ENCODE data around the gene NOMO2. TPM values are rescaled to one million over a fixed set of nuclear protein-coding genes. Genes with fewer than 3 reads are reported as not detected.
"Not testable (repeated sequence)": the region's sequence is repeated elsewhere in the genome, so short reads cannot be mapped to it uniquely, and the experiment has no call there.

Gene NOMO2
- total RNA-seq, 5 donors from 2014 or later (not counting 1 experiment from before 2014, with no cell fraction given), result 47.1 to 96.3 (median 83.5) TPM

- H3K36me3 Mint-ChIP-seq; H3K36me3 ChIP-seq (ENCODE audit: control insufficient read depth in 2 of 2, extremely low read depth in 1 of 2, insufficient read depth in 1 of 2, low read length in 1 of 2); H3K9me3 ChIP-seq; H3K4me3 Mint-ChIP-seq; H3K4me3 ChIP-seq (ENCODE audit: control insufficient read depth in 1 of 2, extremely low read depth in 1 of 2, low read length in 1 of 2); ATAC-seq (replicated peaks in 1 of 4); H3K9me3 Mint-ChIP-seq; H3K27ac Mint-ChIP-seq; H3K27me3 ChIP-seq (replicated peaks in 1 of 2; ENCODE audit: control insufficient read depth in 2 of 2, extremely low read depth in 1 of 2, insufficient read depth in 2 of 2, low read length in 1 of 2); H3K27ac ChIP-seq (ENCODE audit: low read length); POLR2A ChIA-PET; H3K4me1 ChIP-seq (ENCODE audit: control insufficient read depth in 1 of 2, extremely low read depth in 1 of 2, insufficient read depth in 2 of 2, low read length in 2 of 2); DNase-seq; H3K4me1 Mint-ChIP-seq; H3K27me3 Mint-ChIP-seq: not testable (repeated sequence)
- CTCF ChIA-PET, result interaction anchor here in 1 of 2 donors (0.6 kb wide), 1 partner anchor 336 kb away, joined by 4 read pairs; no protein-coding TSS in a partner anchor
- WGBS (ENCODE audit: insufficient coverage), result no CpG with 5 or more reads among the region's 2 CpGs
Measured at GRCh38 chr16:18575945-18576344, 14.0 kb upstream of the NOMO2 start.

DNA sequence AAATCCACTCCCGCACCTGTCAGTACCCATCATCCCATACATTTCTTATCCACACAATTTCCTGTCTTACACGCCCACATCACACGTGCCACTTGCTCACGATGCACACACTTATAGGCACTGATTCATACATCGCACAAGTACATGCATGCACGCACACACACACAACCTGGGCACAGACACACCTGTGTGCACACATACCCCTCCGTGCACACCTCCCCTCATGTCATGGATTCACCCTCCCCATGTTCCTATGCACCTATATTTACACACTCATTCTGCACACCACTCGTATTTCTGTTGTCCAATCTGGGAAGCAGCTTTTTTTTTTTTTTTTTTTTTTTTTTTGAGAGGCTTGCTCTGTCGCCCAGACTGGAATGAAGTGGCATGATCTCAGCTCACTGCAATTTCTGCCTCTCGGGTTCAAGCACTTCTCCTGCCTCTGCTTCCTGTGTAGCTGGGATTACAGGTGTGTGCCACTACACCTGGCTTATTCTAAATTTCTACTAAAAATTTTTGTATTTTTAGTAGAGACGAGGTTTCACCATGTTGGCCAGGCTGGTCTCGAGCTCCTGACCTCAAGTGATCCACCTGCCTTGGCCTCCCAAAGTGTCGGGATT lies 13.5 kb upstream of the NOMO2 start:
- H3K4me1 Mint-ChIP-seq; H3K27me3 ChIP-seq (replicated peaks in 1 of 2; ENCODE audit: control insufficient read depth in 2 of 2, extremely low read depth in 1 of 2, insufficient read depth in 2 of 2, low read length in 1 of 2); H3K27me3 Mint-ChIP-seq; POLR2A ChIA-PET; H3K4me3 Mint-ChIP-seq; H3K36me3 Mint-ChIP-seq; H3K9me3 Mint-ChIP-seq; DNase-seq; H3K9me3 ChIP-seq; H3K27ac Mint-ChIP-seq; H3K36me3 ChIP-seq (ENCODE audit: control insufficient read depth in 2 of 2, extremely low read depth in 1 of 2, insufficient read depth in 1 of 2, low read length in 1 of 2); ATAC-seq (replicated peaks in 1 of 4); H3K4me1 ChIP-seq (ENCODE audit: control insufficient read depth in 1 of 2, extremely low read depth in 1 of 2, insufficient read depth in 2 of 2, low read length in 2 of 2); H3K4me3 ChIP-seq (ENCODE audit: control insufficient read depth in 1 of 2, extremely low read depth in 1 of 2, low read length in 1 of 2); H3K27ac ChIP-seq (ENCODE audit: low read length): not testable (repeated sequence)
- 70% methylated on average over 3 of the region's 13 CpGs for WGBS (ENCODE audit: insufficient coverage)
- CTCF ChIA-PET, result interaction anchor here in 1 of 2 donors (0.6 kb wide), 1 partner anchor 336 kb away, joined by 4 read pairs; no protein-coding TSS in a partner anchor

- H3K4me1 ChIP-seq (ENCODE audit: control insufficient read depth in 1 of 2, extremely low read depth in 1 of 2, insufficient read depth in 2 of 2, low read length in 2 of 2); H3K27me3 Mint-ChIP-seq; ATAC-seq (replicated peaks in 1 of 4); H3K4me3 ChIP-seq (ENCODE audit: control insufficient read depth in 1 of 2, extremely low read depth in 1 of 2, low read length in 1 of 2); H3K36me3 ChIP-seq (ENCODE audit: control insufficient read depth in 2 of 2, extremely low read depth in 1 of 2, insufficient read depth in 1 of 2, low read length in 1 of 2); H3K4me1 Mint-ChIP-seq; H3K36me3 Mint-ChIP-seq; H3K4me3 Mint-ChIP-seq; H3K9me3 Mint-ChIP-seq; H3K9me3 ChIP-seq; H3K27me3 ChIP-seq (replicated peaks in 1 of 2; ENCODE audit: control insufficient read depth in 2 of 2, extremely low read depth in 1 of 2, insufficient read depth in 2 of 2, low read length in 1 of 2); POLR2A ChIA-PET; H3K27ac Mint-ChIP-seq; CTCF ChIA-PET; H3K27ac ChIP-seq (ENCODE audit: low read length); DNase-seq: not testable (repeated sequence)
- WGBS (ENCODE audit: insufficient coverage), result no CpG with 5 or more reads among the region's 7 CpGs
Measured at GRCh38 chr16:18573887-18574286, 12.0 kb upstream of the NOMO2 start.

DNA sequence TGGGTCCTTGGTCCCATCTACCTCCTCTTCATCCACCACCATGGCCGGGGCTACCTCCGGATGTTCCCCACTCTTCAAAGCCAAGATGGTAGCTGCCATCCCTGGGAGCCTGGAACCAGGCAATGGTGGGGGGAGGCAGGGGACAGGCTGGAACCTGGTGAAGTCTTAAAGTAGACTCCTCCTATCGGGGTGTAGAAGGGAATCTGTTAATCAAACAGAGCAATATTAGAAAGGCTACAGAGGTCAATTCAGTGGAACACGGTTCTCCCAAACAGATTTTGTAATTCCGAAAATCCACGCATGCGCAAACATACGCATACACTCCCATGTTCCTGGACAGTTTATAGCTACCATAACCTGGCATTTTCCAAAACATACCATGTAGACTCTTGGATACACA lies 11.1 kb upstream of the NOMO2 start:
- H3K27me3 ChIP-seq (replicated peaks in 1 of 2; ENCODE audit: control insufficient read depth in 2 of 2, extremely low read depth in 1 of 2, insufficient read depth in 2 of 2, low read length in 1 of 2); ATAC-seq (replicated peaks in 1 of 4); H3K27ac ChIP-seq (ENCODE audit: low read length); H3K4me1 ChIP-seq (ENCODE audit: control insufficient read depth in 1 of 2, extremely low read depth in 1 of 2, insufficient read depth in 2 of 2, low read length in 2 of 2); H3K9me3 Mint-ChIP-seq; CTCF ChIA-PET; H3K36me3 ChIP-seq (ENCODE audit: control insufficient read depth in 2 of 2, extremely low read depth in 1 of 2, insufficient read depth in 1 of 2, low read length in 1 of 2); H3K36me3 Mint-ChIP-seq; H3K9me3 ChIP-seq; DNase-seq; H3K27me3 Mint-ChIP-seq; H3K27ac Mint-ChIP-seq; H3K4me1 Mint-ChIP-seq; H3K4me3 ChIP-seq (ENCODE audit: control insufficient read depth in 1 of 2, extremely low read depth in 1 of 2, low read length in 1 of 2); POLR2A ChIA-PET; H3K4me3 Mint-ChIP-seq: not testable (repeated sequence)
- no CpG with 5 or more reads among the region's 8 CpGs for WGBS (ENCODE audit: insufficient coverage)

GRCh38 chr16:18571307-18571850 lies 9.5 kb upstream of the NOMO2 start:
- H3K27me3 ChIP-seq (replicated peaks in 1 of 2; ENCODE audit: control insufficient read depth in 2 of 2, extremely low read depth in 1 of 2, insufficient read depth in 2 of 2, low read length in 1 of 2); H3K4me1 ChIP-seq (ENCODE audit: control insufficient read depth in 1 of 2, extremely low read depth in 1 of 2, insufficient read depth in 2 of 2, low read length in 2 of 2); H3K36me3 ChIP-seq (ENCODE audit: control insufficient read depth in 2 of 2, extremely low read depth in 1 of 2, insufficient read depth in 1 of 2, low read length in 1 of 2); H3K9me3 ChIP-seq; H3K36me3 Mint-ChIP-seq; DNase-seq; POLR2A ChIA-PET; H3K27ac Mint-ChIP-seq; H3K27me3 Mint-ChIP-seq; ATAC-seq (replicated peaks in 1 of 4); H3K27ac ChIP-seq (ENCODE audit: low read length); H3K4me3 ChIP-seq (ENCODE audit: control insufficient read depth in 1 of 2, extremely low read depth in 1 of 2, low read length in 1 of 2); H3K4me1 Mint-ChIP-seq; CTCF ChIA-PET; H3K4me3 Mint-ChIP-seq; H3K9me3 Mint-ChIP-seq: not testable (repeated sequence)
- WGBS (ENCODE audit: insufficient coverage), result no CpG with 5 or more reads among the region's 13 CpGs

GRCh38 chr16:18570529-18571306 lies 8.8 kb upstream of the NOMO2 start:
- H3K27me3 ChIP-seq (replicated peaks in 1 of 2; ENCODE audit: control insufficient read depth in 2 of 2, extremely low read depth in 1 of 2, insufficient read depth in 2 of 2, low read length in 1 of 2); H3K27me3 Mint-ChIP-seq; H3K27ac ChIP-seq (ENCODE audit: low read length); H3K4me1 Mint-ChIP-seq; H3K36me3 Mint-ChIP-seq; H3K27ac Mint-ChIP-seq; CTCF ChIA-PET; DNase-seq; H3K9me3 ChIP-seq; H3K9me3 Mint-ChIP-seq; POLR2A ChIA-PET; H3K4me3 ChIP-seq (ENCODE audit: control insufficient read depth in 1 of 2, extremely low read depth in 1 of 2, low read length in 1 of 2); H3K4me1 ChIP-seq (ENCODE audit: control insufficient read depth in 1 of 2, extremely low read depth in 1 of 2, insufficient read depth in 2 of 2, low read length in 2 of 2); H3K36me3 ChIP-seq (ENCODE audit: control insufficient read depth in 2 of 2, extremely low read depth in 1 of 2, insufficient read depth in 1 of 2, low read length in 1 of 2); H3K4me3 Mint-ChIP-seq: not testable (repeated sequence)
- WGBS (ENCODE audit: insufficient coverage), result no CpG with 5 or more reads among the region's 46 CpGs
- ATAC-seq (replicated peaks in 1 of 4), result peak in 2 of 4 experiments; percentile 23 to 36
